Measurements from ENCODE around the gene DMAC2L. TPM values are rescaled to one million over a fixed set of nuclear protein-coding genes. Genes with fewer than 3 reads are reported as not detected.
"Not testable (repeated sequence)": the region's sequence is repeated elsewhere in the genome, so short reads cannot be mapped to it uniquely, and the experiment has no call there.

Gene DMAC2L
- total RNA-seq, 2 experiments from 2014 or later: 10.8 to 13.4 TPM

DNA sequence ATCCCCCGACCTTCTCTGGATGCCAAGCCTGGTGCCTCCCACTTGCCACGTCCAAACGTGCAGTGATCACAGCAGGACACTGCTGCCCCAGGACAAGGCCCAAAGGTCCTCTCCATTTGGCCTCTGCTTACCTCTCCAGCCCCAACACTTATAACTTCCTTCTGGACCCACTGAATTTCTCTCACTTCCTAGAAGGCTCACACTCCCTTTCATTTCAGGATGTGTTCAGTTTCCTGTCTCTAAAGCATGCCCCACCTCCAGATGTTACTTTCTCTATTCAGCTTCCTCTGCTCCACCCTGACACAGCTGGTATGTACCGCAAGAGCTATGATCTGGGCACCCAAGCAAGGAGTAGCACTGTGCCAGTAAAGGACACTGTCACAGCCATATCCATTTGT lies 51.6 kb downstream of the DMAC2L start:
- Mint-ChIP-seq H3K9me3 (peaks cover 2% of the 10 kb centered on the region), H3K36me3 (ENCODE audit: low read depth) (peaks cover 21% of the 10 kb centered on the region), H3K27me3 (no peaks in the 10 kb centered on the region), H3K27ac (peak overlapping the region; percentile 86), H3K4me1 (ENCODE audit: low read depth) (peaks cover 45% of the 10 kb centered on the region), H3K4me3 (peak overlapping the region; percentile 88)
- Histone ChIP-seq H3K4me3 (ENCODE audit: low read length) (peak overlapping the region; percentile 66), H3K27me3 (ENCODE audit: control insufficient read depth in 1 of 2, insufficient read depth in 2 of 2, low read length in 2 of 2) (no peaks in the 10 kb centered on the region), H3K4me1 (ENCODE audit: insufficient read depth, low read length) (peaks cover 25% of the 10 kb centered on the region), H3K27ac (ENCODE audit: low read depth in 1 of 2, low read length in 2 of 2) (peak overlapping the region; percentile 67 to 91), H3K9me3 (ENCODE audit: control insufficient read depth in 1 of 2, insufficient read depth in 1 of 2, low read length in 2 of 2) (peaks cover 0 to 3% of the 10 kb centered on the region in 2 experiments), H3K36me3 (ENCODE audit: insufficient read depth, low read length) (no peaks in the 10 kb centered on the region)
- TF ChIP-seq, protein P1, sequence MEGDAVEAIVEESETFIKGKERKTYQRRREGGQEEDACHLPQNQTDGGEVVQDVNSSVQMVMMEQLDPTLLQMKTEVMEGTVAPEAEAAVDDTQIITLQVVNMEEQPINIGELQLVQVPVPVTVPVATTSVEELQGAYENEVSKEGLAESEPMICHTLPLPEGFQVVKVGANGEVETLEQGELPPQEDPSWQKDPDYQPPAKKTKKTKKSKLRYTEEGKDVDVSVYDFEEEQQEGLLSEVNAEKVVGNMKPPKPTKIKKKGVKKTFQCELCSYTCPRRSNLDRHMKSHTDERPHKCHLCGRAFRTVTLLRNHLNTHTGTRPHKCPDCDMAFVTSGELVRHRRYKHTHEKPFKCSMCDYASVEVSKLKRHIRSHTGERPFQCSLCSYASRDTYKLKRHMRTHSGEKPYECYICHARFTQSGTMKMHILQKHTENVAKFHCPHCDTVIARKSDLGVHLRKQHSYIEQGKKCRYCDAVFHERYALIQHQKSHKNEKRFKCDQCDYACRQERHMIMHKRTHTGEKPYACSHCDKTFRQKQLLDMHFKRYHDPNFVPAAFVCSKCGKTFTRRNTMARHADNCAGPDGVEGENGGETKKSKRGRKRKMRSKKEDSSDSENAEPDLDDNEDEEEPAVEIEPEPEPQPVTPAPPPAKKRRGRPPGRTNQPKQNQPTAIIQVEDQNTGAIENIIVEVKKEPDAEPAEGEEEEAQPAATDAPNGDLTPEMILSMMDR (IDR thresholded peaks at IDR 0.05): no peak
- peak; percentile 96 for ATAC-seq (ENCODE audit: poor library complexity)
- peak in 12 of 14 experiments; percentile 12 to 91 (median 44) for DNase-seq
- intact Hi-C loops (cut with DNase I, micrococcal nuclease): loop anchor here in 1 of 2 experiments (2.0 to 5.0 kb wide), 2 partner anchors 34 to 43 kb away; partner anchors contain the start of gene CDKL1
- POLR2A ChIA-PET: interaction anchor here (0.5 to 1.9 kb wide), 13 partner anchors 17 to 777 kb away, joined by 3 to 14 read pairs (median 5); partner anchors contain the start of genes CDKL1, DMAC2L, KLHDC2 and L2HGDH
- CTCF ChIA-PET: interaction anchor here (1.4 to 1.5 kb wide), 2 partner anchors 30 to 51 kb away, joined by 3 to 5 read pairs; partner anchors contain the start of genes DMAC2L and L2HGDH

DNA sequence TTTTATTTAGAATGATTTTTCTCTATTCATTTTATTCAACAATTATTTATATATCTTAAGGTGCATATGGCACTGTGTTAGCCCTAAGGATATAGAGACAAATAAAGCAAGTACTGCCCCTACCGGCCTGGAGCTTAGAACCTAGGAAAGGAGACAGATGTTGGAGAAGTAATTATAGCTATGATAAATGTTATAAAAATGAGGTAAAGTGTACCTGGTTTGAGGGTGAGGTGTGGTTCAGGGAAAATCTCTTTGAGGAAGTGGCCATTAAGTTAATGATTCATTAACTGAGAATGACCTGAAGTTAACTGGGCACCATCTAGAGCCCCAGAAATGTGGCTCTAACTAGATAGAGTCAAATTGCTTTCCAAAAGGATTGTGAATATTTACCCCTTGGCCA lies 52.7 kb downstream of the DMAC2L start:
- Mint-ChIP-seq H3K4me1 (ENCODE audit: low read depth) (peaks cover 45% of the 10 kb centered on the region), H3K27me3 (no peaks in the 10 kb centered on the region), H3K4me3 (no peak overlapping the region), H3K36me3 (ENCODE audit: low read depth) (peaks cover 15% of the 10 kb centered on the region), H3K9me3 (peaks cover 2% of the 10 kb centered on the region), H3K27ac (peak overlapping the region; percentile 35)
- Histone ChIP-seq H3K36me3 (ENCODE audit: insufficient read depth, low read length) (no peaks in the 10 kb centered on the region), H3K4me3 (ENCODE audit: low read length) (no peak overlapping the region), H3K9me3 (ENCODE audit: control insufficient read depth in 1 of 2, insufficient read depth in 1 of 2, low read length in 2 of 2) (peaks cover 0 to 3% of the 10 kb centered on the region in 2 experiments), H3K27ac (ENCODE audit: low read depth in 1 of 2, low read length in 2 of 2) (no peak overlapping the region), H3K4me1 (ENCODE audit: insufficient read depth, low read length) (peaks cover 25% of the 10 kb centered on the region), H3K27me3 (ENCODE audit: control insufficient read depth in 1 of 2, insufficient read depth in 2 of 2, low read length in 2 of 2) (no peaks in the 10 kb centered on the region)
- no peak for DNase-seq
- ChIA-PET POLR2A (no interaction called here), CTCF (interaction anchor here (1.5 kb wide), 1 partner anchor 29 kb away, joined by 3 read pairs; no protein-coding TSS in a partner anchor)
- intact Hi-C loops (cut with DNase I, micrococcal nuclease): loop anchor here in 1 of 2 experiments (5.0 kb wide), 1 partner anchor 33 kb away; the partner anchor contains the start of gene CDKL1
- no peak for ATAC-seq (ENCODE audit: poor library complexity)
- TF ChIP-seq, protein P1 (IDR thresholded peaks at IDR 0.05): no peak

DNA sequence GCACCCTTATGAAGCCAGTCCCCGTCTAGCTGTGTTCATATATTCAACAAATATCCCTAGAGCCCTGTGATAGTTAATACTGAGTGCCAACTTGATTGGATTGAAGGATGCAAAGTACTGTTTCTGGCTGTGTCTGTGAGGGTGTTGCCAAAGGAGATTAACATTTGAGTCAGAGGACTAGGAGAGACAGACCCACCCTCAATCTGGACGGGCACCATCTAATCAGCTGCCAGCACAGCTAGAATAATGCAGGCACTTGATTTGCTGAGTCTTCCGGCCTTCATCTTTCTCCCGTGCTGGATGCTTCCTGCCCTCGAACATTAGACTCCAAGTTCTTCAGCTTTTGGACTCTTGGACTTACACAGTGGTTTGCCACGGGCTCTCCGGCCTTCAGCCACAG lies 53.4 kb downstream of the DMAC2L start:
- H3K4me3 Mint-ChIP-seq; CTCF ChIA-PET; H3K27ac ChIP-seq (ENCODE audit: low read depth in 1 of 2, low read length in 2 of 2); H3K9me3 ChIP-seq (ENCODE audit: control insufficient read depth in 1 of 2, insufficient read depth in 1 of 2, low read length in 2 of 2); H3K9me3 Mint-ChIP-seq; H3K27me3 Mint-ChIP-seq; H3K36me3 ChIP-seq (ENCODE audit: insufficient read depth, low read length); DNase-seq; ATAC-seq (ENCODE audit: poor library complexity); intact Hi-C loops (cut with DNase I, micrococcal nuclease); H3K27me3 ChIP-seq (ENCODE audit: control insufficient read depth in 1 of 2, insufficient read depth in 2 of 2, low read length in 2 of 2); POLR2A ChIA-PET; H3K4me3 ChIP-seq (ENCODE audit: low read length); H3K27ac Mint-ChIP-seq: not testable (repeated sequence)
- Mint-ChIP-seq H3K4me1 (ENCODE audit: low read depth) (peaks cover 45% of the 10 kb centered on the region), H3K36me3 (ENCODE audit: low read depth) (peaks cover 15% of the 10 kb centered on the region)
- peaks cover 25% of the 10 kb centered on the region for H3K4me1 ChIP-seq (ENCODE audit: insufficient read depth, low read length)

All from CD4-positive, alpha-beta T cell (primary cell).